Heart left ventricle (tissue), 13 donors: Measurements from ENCODE around the gene CHCHD3.

ENCODE experiments used
- POLR2A ChIP-seq, 2 donors: fragments of 450-650 bp; IDR thresholded peaks; one replicate each; pipeline ENCODE4 v1.6.1; 2017; ENCODE audit warnings: antibody characterized with exemption in 2 of 2, mild to moderate bottlenecking in 2 of 2, moderate library complexity in 2 of 2
- TF ChIP-seq, protein P1 (sequence below), 12 donors: fragments of 200-600 bp; sonication (generic) in 4 of 12; IDR thresholded peaks; one replicate each; pipeline versions ENCODE4 v1.5.0 to v1.8.0; 2018 to 2022; ENCODE audit warnings: antibody characterized with exemption in 12 of 12, mild to moderate bottlenecking in 5 of 12
- donor health status: ischemic (EF 13 %, LVEDD 7.1; RV severe dilation, severe dysfunction).
- donor health status: DM: no; HTN: yes; CAD: no.
- donor health status: DM: no; HTN: no; CAD: no.
- donor health status: ischemic (EF 25% LVEDD 6.9; RV normal size, moderate dysfunction).
- donor health status: ischemic (EF 25% LVEDD 5.7; RV mildly dilated, moderate dysfunction).
- donor health status: ischemic (EF 35%, LVEDD 5.7; RV mildly dilated, moderate dysfunction).
- donor health status: nonischemic (EF 11% LVEDD 7.7; RV severe dilation, severe dysfunction).
- donor health status: DM: yes; HTN: yes; CAD: no.
- donor health status: PGD.
- donor health status: ischemic (EF 29% LVEDD 5.4; RV normal size, mild dysfunction).
- donor health status: nonischemic (EF 23%, LVEDD 6.1; RV moderate dilation, normal function).

DNA sequence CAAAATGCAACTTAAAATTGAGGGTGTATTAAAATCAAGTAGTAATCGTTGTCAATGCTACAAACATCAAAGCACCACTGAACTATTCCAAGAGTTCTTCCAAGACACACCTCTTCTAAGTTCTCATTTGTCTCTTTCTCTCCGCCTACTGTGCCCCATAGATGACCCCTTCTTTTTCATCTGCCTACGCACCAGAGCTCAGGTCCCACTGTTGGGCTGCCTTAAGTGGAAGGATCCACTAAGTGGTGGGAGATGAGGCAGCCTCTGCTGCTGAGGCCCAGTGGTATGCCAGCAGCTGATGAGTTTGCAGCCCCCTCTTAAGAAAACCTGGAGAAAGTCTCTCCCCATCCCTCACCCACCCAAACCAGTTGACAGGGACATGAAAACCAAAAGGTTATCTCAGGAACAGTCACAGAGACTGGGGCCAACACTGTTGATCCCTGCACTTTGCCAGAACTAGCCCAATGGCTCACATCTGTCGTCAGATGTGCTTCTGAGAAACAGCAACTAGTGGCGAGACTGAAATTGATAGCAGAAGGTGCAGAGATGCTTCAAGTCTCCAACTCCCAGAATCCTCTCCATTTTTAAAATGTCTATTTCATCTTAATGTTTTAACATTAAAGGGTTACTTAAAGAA, 88.4 kb downstream of the CHCHD3 start:
- TF ChIP-seq POLR2A (IDR thresholded peaks at IDR 0.05) = no peak
- TF ChIP-seq, protein P1, sequence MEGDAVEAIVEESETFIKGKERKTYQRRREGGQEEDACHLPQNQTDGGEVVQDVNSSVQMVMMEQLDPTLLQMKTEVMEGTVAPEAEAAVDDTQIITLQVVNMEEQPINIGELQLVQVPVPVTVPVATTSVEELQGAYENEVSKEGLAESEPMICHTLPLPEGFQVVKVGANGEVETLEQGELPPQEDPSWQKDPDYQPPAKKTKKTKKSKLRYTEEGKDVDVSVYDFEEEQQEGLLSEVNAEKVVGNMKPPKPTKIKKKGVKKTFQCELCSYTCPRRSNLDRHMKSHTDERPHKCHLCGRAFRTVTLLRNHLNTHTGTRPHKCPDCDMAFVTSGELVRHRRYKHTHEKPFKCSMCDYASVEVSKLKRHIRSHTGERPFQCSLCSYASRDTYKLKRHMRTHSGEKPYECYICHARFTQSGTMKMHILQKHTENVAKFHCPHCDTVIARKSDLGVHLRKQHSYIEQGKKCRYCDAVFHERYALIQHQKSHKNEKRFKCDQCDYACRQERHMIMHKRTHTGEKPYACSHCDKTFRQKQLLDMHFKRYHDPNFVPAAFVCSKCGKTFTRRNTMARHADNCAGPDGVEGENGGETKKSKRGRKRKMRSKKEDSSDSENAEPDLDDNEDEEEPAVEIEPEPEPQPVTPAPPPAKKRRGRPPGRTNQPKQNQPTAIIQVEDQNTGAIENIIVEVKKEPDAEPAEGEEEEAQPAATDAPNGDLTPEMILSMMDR (IDR thresholded peaks at IDR 0.05) = no peak
